NCI-H69 (cell line): ENCODE measurements around the gene P4HA2.

ENCODE experiments used
- DNase-seq: peaks from one replicate; lab custom pipeline; 2025; lab: John Stamatoyannopoulos, UW

Gene P4HA2

DNA sequence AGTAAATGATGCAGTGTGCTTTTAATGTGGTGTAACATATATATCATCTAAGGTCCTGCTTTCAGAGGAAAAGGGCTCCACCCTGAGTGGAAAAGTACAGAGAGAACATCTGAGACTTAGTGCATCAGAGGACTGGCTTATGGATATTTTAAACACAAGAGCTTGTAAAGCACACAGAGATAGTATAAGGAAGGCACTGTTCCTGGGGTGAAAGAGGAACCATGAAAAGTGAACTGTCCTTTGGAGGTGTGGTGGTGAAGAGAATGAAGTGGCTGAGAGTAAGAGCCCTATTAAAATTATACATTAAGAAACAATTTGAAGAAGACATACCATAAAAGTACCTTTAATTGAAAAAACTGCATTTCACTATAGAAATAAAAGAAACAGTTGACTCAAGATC is 85.2 kb downstream of the P4HA2 start:
- DNase-seq = no peak
